Breast epithelium (tissue), 4 donors: Measurements from ENCODE around the gene CBFA2T3. TPM values are rescaled to one million over a fixed set of nuclear protein-coding genes. Genes with fewer than 3 reads are reported as not detected.
A peak's percentile ranks its signal among the peaks of the same experiment; 100 is the strongest.

Source experiments
- DNase-seq, 2 donors: peaks; one replicate each; pipeline ENCODE4 v3.0.0-alpha.2; 2019; ENCODE audit warnings: low spot score in 2 of 2
- H3K27ac ChIP-seq, 2 donors: fragments of 200-600 bp; sonication (generic) in 1 of 2; one replicate each; pipeline ENCODE4 v1.5.1; 2016 to 2019; ENCODE audit warnings: mild to moderate bottlenecking in 1 of 2
- H3K27me3 ChIP-seq, 2 donors: fragments of 200-600 bp; sonication (generic) in 1 of 2; one replicate each; pipeline versions ENCODE4 v1.5.1 to v1.6.0; 2017 to 2019; ENCODE audit warnings: control low read depth in 1 of 2, mild to moderate bottlenecking in 1 of 2
- H3K36me3 ChIP-seq: fragments of 200-600 bp; one replicate; pipeline ENCODE4 v1.5.1; 2019
- H3K4me1 ChIP-seq, 2 donors: fragments of 200-600 bp; sonication (generic); one replicate each; pipeline ENCODE4 v1.5.1; 2016 to 2019; ENCODE audit warnings: control low read depth in 1 of 2
- H3K4me3 ChIP-seq, 3 donors: fragments of 200-600 bp; sonication (generic); 1 replicate in 2 of 3; 2 replicates in 1 of 3; pipeline ENCODE4 v1.5.1; 2016 to 2019; ENCODE audit warnings: mild to moderate bottlenecking in 3 of 3, moderate library complexity in 2 of 3
- H3K9me3 ChIP-seq, 2 donors: fragments of 200-600 bp; sonication (generic) in 1 of 2; one replicate each; pipeline ENCODE4 v1.5.1; 2016 to 2019; ENCODE audit warnings: control low read depth in 1 of 2
- CTCF ChIP-seq, 3 donors: fragments of 450-650 bp; IDR thresholded peaks; one replicate each; pipeline ENCODE4 v1.5.1; 2016 to 2017; ENCODE audit warnings: antibody characterized with exemption in 3 of 3, mild to moderate bottlenecking in 3 of 3, moderate library complexity in 3 of 3
- POLR2A ChIP-seq: fragments of 450-650 bp; IDR thresholded peaks from one replicate; pipeline ENCODE4 v1.6.1; 2016; ENCODE audit warnings: antibody characterized with exemption, mild to moderate bottlenecking, moderate library complexity
- POLR2AphosphoS5 ChIP-seq, 3 donors: sonication (generic); formaldehyde crosslinking; IDR thresholded peaks; one replicate each; pipeline ENCODE4 v1.6.1; 2017; ENCODE audit warnings: antibody characterized with exemption in 3 of 3
- intact Hi-C: fragments of 100-400 bp; cut with DNase I; formaldehyde crosslinking; loops from one replicate; pipeline ENCODE4 v1.15.1; 2023; ENCODE audit warnings: low total_unique reads
- total RNA-seq, 3 donors: library from RNA; depleted of rRNA; stranded (reverse); fragments of >200 nt; gene quantifications; one replicate each; pipeline ENCODE4 v1.1.0, GENCODE V29; 2016

Gene CBFA2T3
- total RNA-seq, 3 donors from 2014 or later = 0.64 to 2.3 (median 0.88) TPM

- Histone ChIP-seq H3K9me3 (no peaks in the 10 kb centered on the region), H3K27ac (peak overlapping the region; percentile 79 to 91), H3K4me1 (peaks cover 0 to 7% of the 10 kb centered on the region in 2 donors), H3K4me3 (peak overlapping the region; percentile 68 to 97 (median 75)), H3K27me3 (no peaks in the 10 kb centered on the region), H3K36me3 (no peaks in the 10 kb centered on the region)
- TF ChIP-seq POLR2A (no peak), CTCF (IDR thresholded peaks at IDR 0.05) (no peak), POLR2AphosphoS5 (IDR thresholded peaks at IDR 0.05) (no peak)
- DNase-seq = no peak
- intact Hi-C loops = loop anchor here (1.0 kb wide), 1 partner anchor 12 kb away; no protein-coding TSS in a partner anchor
Measured at GRCh38 chr16:88856122-88856827, 120.7 kb downstream of the CBFA2T3 start.

GRCh38 chr16:88855736-88856121, 121.3 kb downstream of the CBFA2T3 start:
- peak in 1 of 2 donors; percentile 19 for DNase-seq
- Histone ChIP-seq H3K9me3 (no peaks in the 10 kb centered on the region), H3K4me3 (peak overlapping the region; percentile 68 to 97 (median 75)), H3K4me1 (peaks cover 0 to 7% of the 10 kb centered on the region in 2 donors), H3K36me3 (no peaks in the 10 kb centered on the region), H3K27me3 (no peaks in the 10 kb centered on the region), H3K27ac (peak overlapping the region in 1 of 2 donors; percentile 91)
- intact Hi-C loops = loop anchor here (1.0 kb wide), 1 partner anchor 11 kb away; no protein-coding TSS in a partner anchor
- TF ChIP-seq CTCF (IDR thresholded peaks at IDR 0.05) (no peak), POLR2AphosphoS5 (IDR thresholded peaks at IDR 0.05) (no peak), POLR2A (no peak)

GRCh38 chr16:88855176-88855575, 121.8 kb downstream of the CBFA2T3 start:
- no peaks in the 10 kb centered on the region for H3K9me3 ChIP-seq
- intact Hi-C loops = no loop called here
- no peaks in the 10 kb centered on the region for H3K27me3 ChIP-seq
- TF ChIP-seq POLR2A (no peak), CTCF (IDR thresholded peaks at IDR 0.05) (no peak), POLR2AphosphoS5 (IDR thresholded peaks at IDR 0.05) (no peak)
- no peak overlapping the region for H3K27ac ChIP-seq
- no peak for DNase-seq
- peaks cover 0 to 7% of the 10 kb centered on the region in 2 donors for H3K4me1 ChIP-seq
- H3K4me3 ChIP-seq = no peak overlapping the region
- no peaks in the 10 kb centered on the region for H3K36me3 ChIP-seq

GRCh38 chr16:88854306-88855111, 122.5 kb downstream of the CBFA2T3 start:
- Histone ChIP-seq H3K9me3 (no peaks in the 10 kb centered on the region), H3K27ac (no peak overlapping the region), H3K4me3 (no peak overlapping the region), H3K4me1 (peaks cover 0 to 7% of the 10 kb centered on the region in 2 donors), H3K36me3 (no peaks in the 10 kb centered on the region), H3K27me3 (no peaks in the 10 kb centered on the region)
- no peak for DNase-seq
- no peak for TF ChIP-seq CTCF (IDR thresholded peaks at IDR 0.05)
- TF ChIP-seq POLR2AphosphoS5 (IDR thresholded peaks at IDR 0.05) = no peak
- intact Hi-C loops = no loop called here
